ENCODE measurements around the gene ENOX1.

Gene ENOX1

DNA sequence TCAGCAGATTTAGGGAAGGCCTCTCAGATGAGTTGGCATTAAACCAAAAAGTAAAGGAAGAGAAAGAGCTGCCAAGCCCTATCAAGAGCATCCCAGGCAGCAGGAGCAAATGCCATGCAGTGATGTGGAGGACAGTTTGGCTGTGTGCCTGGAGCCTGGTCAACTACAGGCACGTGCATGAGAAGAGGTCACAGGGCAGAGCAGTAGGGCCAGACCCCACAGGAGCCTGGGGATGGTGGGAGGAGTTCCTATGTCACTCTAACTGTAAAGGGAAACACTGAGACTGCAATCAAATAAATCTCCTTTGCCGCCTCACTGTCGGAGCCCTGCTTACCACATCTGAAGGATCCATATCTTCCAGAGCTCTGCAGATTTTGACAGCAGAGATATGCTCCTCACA lies 240.5 kb downstream of the ENOX1 start:
- Histone ChIP-seq H3K27me3 (ENCODE audit: control insufficient read depth in 2 of 2, insufficient read depth in 2 of 2, low read length in 2 of 2) (no peaks in the 10 kb centered on the region), H3K4me1 (ENCODE audit: control insufficient read depth in 2 of 2, insufficient read depth in 2 of 2, low read length in 2 of 2) (no peaks in the 10 kb centered on the region), H3K9me3 (ENCODE audit: control insufficient read depth in 2 of 2, low read length in 2 of 2) (no peaks in the 10 kb centered on the region), H3K27ac (ENCODE audit: low read depth in 2 of 2, low read length in 2 of 2) (no peak overlapping the region), H3K4me3 (ENCODE audit: low read length in 2 of 2) (no peak overlapping the region), H3K9ac (ENCODE audit: low read depth in 1 of 2, low read length in 2 of 2) (no peak overlapping the region), H3K36me3 (ENCODE audit: control insufficient read depth in 2 of 2, insufficient read depth in 2 of 2, low read length in 2 of 2) (no peaks in the 10 kb centered on the region)

DNA sequence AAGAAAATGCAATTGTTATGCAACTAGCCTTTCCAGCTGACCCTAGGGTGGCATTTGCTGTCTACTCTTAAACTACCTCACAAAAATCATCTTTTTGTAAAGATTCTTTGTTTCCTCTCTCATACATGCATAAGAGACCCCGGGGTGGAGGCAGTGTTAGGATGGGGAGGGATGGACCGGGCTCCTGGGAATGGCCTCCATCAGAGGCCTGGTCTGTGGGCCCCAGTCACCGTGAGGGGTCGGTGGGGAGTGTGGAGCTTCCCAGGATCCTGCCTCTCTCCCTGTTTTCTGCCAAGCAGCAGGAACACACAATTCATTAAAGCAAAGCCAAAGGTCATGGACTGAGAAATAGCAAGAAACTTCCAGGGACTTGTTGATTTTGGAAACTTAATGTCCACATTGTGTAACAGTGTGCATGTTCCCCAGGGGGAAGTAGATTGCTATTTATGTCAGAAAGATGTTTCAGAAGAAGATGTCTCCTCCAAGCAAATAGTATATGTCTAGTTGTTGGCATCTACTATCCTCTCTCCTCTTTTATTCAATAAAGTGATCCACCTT lies 241.4 kb downstream of the ENOX1 start:
- Histone ChIP-seq H3K27ac (ENCODE audit: low read depth in 2 of 2, low read length in 2 of 2) (no peak overlapping the region), H3K9me3 (ENCODE audit: control insufficient read depth in 2 of 2, low read length in 2 of 2) (no peaks in the 10 kb centered on the region)

DNA sequence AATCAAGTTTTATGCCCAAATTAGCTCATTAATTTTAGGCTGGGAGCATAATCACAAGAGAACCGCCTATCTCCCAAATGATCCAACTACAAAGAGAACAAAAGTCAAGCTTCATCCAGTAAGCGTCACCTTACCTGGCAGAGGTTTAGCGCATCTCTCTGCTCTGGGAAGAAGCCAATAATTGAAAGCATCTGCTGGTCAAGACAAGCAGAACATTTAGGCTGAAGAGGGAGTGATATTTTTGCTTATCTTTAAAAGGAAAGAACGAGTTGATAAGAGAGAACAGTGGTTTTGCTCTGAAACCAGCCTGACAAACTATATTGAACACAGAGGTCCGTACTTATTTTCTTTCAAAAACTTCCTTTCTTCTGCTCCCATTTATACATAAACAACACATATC lies 242.1 kb downstream of the ENOX1 start:
- Histone ChIP-seq H3K27ac (ENCODE audit: low read depth in 2 of 2, low read length in 2 of 2) (no peak overlapping the region), H3K9ac (ENCODE audit: low read depth in 1 of 2, low read length in 2 of 2) (no peak overlapping the region), H3K4me1 (ENCODE audit: control insufficient read depth in 2 of 2, insufficient read depth in 2 of 2, low read length in 2 of 2) (no peaks in the 10 kb centered on the region), H3K36me3 (ENCODE audit: control insufficient read depth in 2 of 2, insufficient read depth in 2 of 2, low read length in 2 of 2) (no peaks in the 10 kb centered on the region), H3K4me3 (ENCODE audit: low read length in 2 of 2) (no peak overlapping the region), H3K27me3 (ENCODE audit: control insufficient read depth in 2 of 2, insufficient read depth in 2 of 2, low read length in 2 of 2) (no peaks in the 10 kb centered on the region), H3K9me3 (ENCODE audit: control insufficient read depth in 2 of 2, low read length in 2 of 2) (no peaks in the 10 kb centered on the region)

More for the DNA sequence above, 241.4 kb downstream of the ENOX1 start:
- H3K4me3 ChIP-seq (ENCODE audit: low read length in 2 of 2), result no peak overlapping the region
- no peaks in the 10 kb centered on the region for H3K36me3 ChIP-seq (ENCODE audit: control insufficient read depth in 2 of 2, insufficient read depth in 2 of 2, low read length in 2 of 2)
- no peaks in the 10 kb centered on the region for H3K27me3 ChIP-seq (ENCODE audit: control insufficient read depth in 2 of 2, insufficient read depth in 2 of 2, low read length in 2 of 2)
- H3K9ac ChIP-seq (ENCODE audit: low read depth in 1 of 2, low read length in 2 of 2), result no peak overlapping the region
- H3K4me1 ChIP-seq (ENCODE audit: control insufficient read depth in 2 of 2, insufficient read depth in 2 of 2, low read length in 2 of 2), result no peaks in the 10 kb centered on the region

DNA sequence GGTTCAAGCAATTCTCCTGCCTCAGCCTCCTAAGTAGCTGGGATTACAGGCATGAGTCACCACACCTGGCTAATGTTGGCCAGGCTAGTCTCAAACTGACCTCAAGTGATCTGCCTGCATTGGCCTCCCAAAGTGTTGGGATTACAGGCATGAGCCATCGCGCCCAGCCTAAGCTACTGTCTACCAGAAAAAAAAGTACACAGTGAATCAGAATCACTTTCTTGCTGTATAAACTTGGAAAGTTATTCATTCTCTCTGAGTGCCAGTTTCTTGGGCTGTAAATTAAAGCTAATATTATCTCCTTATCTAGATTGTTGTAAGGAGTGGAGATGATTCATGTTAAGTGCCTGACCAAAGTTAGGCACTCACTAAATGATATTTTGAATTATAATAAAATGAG lies 242.8 kb downstream of the ENOX1 start:
- H3K9ac ChIP-seq (ENCODE audit: low read depth in 1 of 2, low read length in 2 of 2), result no peak overlapping the region
- H3K9me3 ChIP-seq (ENCODE audit: control insufficient read depth in 2 of 2, low read length in 2 of 2), result no peaks in the 10 kb centered on the region
- H3K27ac ChIP-seq (ENCODE audit: low read depth in 2 of 2, low read length in 2 of 2), result no peak overlapping the region
- no peak overlapping the region for H3K4me3 ChIP-seq (ENCODE audit: low read length in 2 of 2)
- H3K4me1 ChIP-seq (ENCODE audit: control insufficient read depth in 2 of 2, insufficient read depth in 2 of 2, low read length in 2 of 2), result no peaks in the 10 kb centered on the region
- H3K36me3 ChIP-seq (ENCODE audit: control insufficient read depth in 2 of 2, insufficient read depth in 2 of 2, low read length in 2 of 2), result no peaks in the 10 kb centered on the region
- H3K27me3 ChIP-seq (ENCODE audit: control insufficient read depth in 2 of 2, insufficient read depth in 2 of 2, low read length in 2 of 2), result no peaks in the 10 kb centered on the region

DNA sequence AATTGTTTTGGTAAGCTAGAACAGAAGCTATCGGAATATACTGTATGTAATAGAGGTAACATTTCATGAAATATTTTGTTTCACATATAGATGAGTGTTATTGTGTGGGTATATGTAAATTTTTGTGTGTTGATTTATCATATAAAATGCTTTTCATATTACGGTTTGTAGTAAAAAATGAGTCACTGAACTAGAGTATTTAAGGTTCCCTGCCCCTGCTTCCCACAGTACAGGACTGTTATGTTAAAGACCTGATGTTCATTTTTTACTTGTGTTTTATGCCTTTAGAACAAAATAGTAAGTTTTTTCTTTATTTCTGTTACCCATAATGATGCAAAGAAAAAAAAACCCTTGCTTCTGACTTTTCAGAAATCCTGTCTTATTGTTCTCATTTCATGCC lies 243.4 kb downstream of the ENOX1 start:
- Histone ChIP-seq H3K36me3 (ENCODE audit: control insufficient read depth in 2 of 2, insufficient read depth in 2 of 2, low read length in 2 of 2) (no peaks in the 10 kb centered on the region), H3K4me1 (ENCODE audit: control insufficient read depth in 2 of 2, insufficient read depth in 2 of 2, low read length in 2 of 2) (no peaks in the 10 kb centered on the region), H3K9ac (ENCODE audit: low read depth in 1 of 2, low read length in 2 of 2) (no peak overlapping the region), H3K9me3 (ENCODE audit: control insufficient read depth in 2 of 2, low read length in 2 of 2) (no peaks in the 10 kb centered on the region), H3K4me3 (ENCODE audit: low read length in 2 of 2) (no peak overlapping the region), H3K27me3 (ENCODE audit: control insufficient read depth in 2 of 2, insufficient read depth in 2 of 2, low read length in 2 of 2) (no peaks in the 10 kb centered on the region), H3K27ac (ENCODE audit: low read depth in 2 of 2, low read length in 2 of 2) (no peak overlapping the region)

DNA sequence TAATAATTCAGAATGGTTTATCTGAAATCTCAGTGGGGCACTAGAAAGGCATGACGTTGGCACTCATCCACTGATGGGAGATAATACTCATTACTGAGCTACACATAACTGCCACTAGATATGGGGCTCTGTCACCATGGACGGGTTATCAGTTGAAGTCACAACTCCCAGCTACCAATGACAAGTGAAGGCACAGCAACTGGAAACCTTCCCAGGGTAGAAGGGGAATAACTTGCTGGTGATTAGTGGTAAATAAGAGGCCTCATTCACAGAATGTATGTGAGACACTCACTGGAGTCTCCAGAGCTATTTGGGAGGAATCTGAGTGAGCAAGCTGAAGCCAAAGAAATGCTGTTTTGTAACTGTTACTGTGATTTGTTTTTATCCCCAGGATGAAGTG lies 249.6 kb downstream of the ENOX1 start:
- Histone ChIP-seq H3K36me3 (ENCODE audit: control insufficient read depth in 2 of 2, insufficient read depth in 2 of 2, low read length in 2 of 2) (no peaks in the 10 kb centered on the region), H3K27ac (ENCODE audit: low read depth in 2 of 2, low read length in 2 of 2) (no peak overlapping the region), H3K27me3 (ENCODE audit: control insufficient read depth in 2 of 2, insufficient read depth in 2 of 2, low read length in 2 of 2) (no peaks in the 10 kb centered on the region), H3K4me3 (ENCODE audit: low read length in 2 of 2) (no peak overlapping the region), H3K4me1 (ENCODE audit: control insufficient read depth in 2 of 2, insufficient read depth in 2 of 2, low read length in 2 of 2) (no peaks in the 10 kb centered on the region), H3K9ac (ENCODE audit: low read depth in 1 of 2, low read length in 2 of 2) (no peak overlapping the region), H3K9me3 (ENCODE audit: control insufficient read depth in 2 of 2, low read length in 2 of 2) (no peaks in the 10 kb centered on the region)

DNA sequence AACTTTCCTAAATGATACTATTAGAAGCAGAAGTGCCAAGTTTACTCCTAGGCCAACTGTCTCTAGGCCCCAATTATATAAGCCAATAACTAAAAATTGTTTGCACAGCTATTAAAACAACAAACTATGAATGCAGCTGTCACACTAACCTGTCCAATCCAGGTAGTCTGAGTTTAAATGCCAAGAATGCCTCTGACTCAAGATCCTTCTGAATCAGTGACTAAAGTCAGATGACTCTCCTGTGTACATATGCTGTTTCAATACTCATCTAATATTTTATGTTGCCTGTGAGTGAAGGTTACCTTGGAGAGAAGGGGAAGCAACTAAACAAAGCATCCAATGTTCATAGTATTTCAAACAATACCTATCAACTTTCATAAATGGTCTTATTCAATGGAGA lies 257.0 kb downstream of the ENOX1 start:
- no peaks in the 10 kb centered on the region for H3K9me3 ChIP-seq (ENCODE audit: control insufficient read depth in 2 of 2, low read length in 2 of 2)
- no peak overlapping the region for H3K4me3 ChIP-seq (ENCODE audit: low read length in 2 of 2)
- H3K27me3 ChIP-seq (ENCODE audit: control insufficient read depth in 2 of 2, insufficient read depth in 2 of 2, low read length in 2 of 2), result no peaks in the 10 kb centered on the region
- H3K27ac ChIP-seq (ENCODE audit: low read depth in 2 of 2, low read length in 2 of 2), result no peak overlapping the region
- no peaks in the 10 kb centered on the region for H3K4me1 ChIP-seq (ENCODE audit: control insufficient read depth in 2 of 2, insufficient read depth in 2 of 2, low read length in 2 of 2)
- no peak overlapping the region for H3K9ac ChIP-seq (ENCODE audit: low read depth in 1 of 2, low read length in 2 of 2)
- no peaks in the 10 kb centered on the region for H3K36me3 ChIP-seq (ENCODE audit: control insufficient read depth in 2 of 2, insufficient read depth in 2 of 2, low read length in 2 of 2)

DNA sequence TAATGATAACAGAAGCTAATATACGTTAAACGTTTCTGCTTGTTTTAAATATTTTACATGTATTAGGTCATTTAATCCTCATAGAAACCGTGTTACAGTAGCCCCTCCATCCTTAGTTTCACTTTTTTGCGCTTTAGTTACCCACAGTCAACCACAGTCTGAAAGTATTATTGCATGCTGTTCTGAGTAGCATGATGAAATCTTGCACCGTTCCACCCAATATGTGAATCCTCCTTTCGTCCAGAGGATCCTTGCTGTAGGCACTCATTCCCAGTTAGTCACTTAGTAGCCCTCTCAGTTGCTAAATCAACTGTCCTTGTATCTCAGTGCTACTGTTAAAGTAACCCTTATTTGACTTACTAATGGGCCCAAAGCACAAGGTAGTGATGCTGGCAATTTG lies 257.8 kb downstream of the ENOX1 start:
- Histone ChIP-seq H3K27ac (ENCODE audit: low read depth in 2 of 2, low read length in 2 of 2) (no peak overlapping the region), H3K9me3 (ENCODE audit: control insufficient read depth in 2 of 2, low read length in 2 of 2) (no peaks in the 10 kb centered on the region), H3K4me1 (ENCODE audit: control insufficient read depth in 2 of 2, insufficient read depth in 2 of 2, low read length in 2 of 2) (no peaks in the 10 kb centered on the region), H3K36me3 (ENCODE audit: control insufficient read depth in 2 of 2, insufficient read depth in 2 of 2, low read length in 2 of 2) (no peaks in the 10 kb centered on the region), H3K9ac (ENCODE audit: low read depth in 1 of 2, low read length in 2 of 2) (no peak overlapping the region), H3K4me3 (ENCODE audit: low read length in 2 of 2) (no peak overlapping the region), H3K27me3 (ENCODE audit: control insufficient read depth in 2 of 2, insufficient read depth in 2 of 2, low read length in 2 of 2) (no peaks in the 10 kb centered on the region)

DNA sequence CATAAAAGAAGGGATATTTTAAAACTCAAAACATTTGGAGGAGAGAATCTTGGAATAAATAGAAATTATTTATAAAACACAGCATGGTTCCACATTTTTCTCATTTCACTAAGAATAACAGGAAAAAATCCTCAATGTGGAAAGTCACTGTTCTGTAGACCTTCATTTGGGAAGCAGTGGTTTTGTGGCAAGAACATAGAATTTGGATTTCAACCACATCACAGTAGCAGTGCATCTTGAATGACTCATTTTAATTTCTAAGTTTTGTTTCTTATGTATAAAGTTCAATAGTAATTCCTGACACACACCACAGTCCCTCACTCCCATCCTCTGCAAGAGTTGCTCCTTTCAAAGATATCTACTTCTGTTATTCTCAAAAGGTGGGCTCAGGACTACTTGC lies 264.0 kb downstream of the ENOX1 start:
- Histone ChIP-seq H3K4me3 (ENCODE audit: low read length in 2 of 2) (no peak overlapping the region), H3K9me3 (ENCODE audit: control insufficient read depth in 2 of 2, low read length in 2 of 2) (no peaks in the 10 kb centered on the region), H3K27ac (ENCODE audit: low read depth in 2 of 2, low read length in 2 of 2) (no peak overlapping the region), H3K36me3 (ENCODE audit: control insufficient read depth in 2 of 2, insufficient read depth in 2 of 2, low read length in 2 of 2) (no peaks in the 10 kb centered on the region), H3K4me1 (ENCODE audit: control insufficient read depth in 2 of 2, insufficient read depth in 2 of 2, low read length in 2 of 2) (no peaks in the 10 kb centered on the region), H3K9ac (ENCODE audit: low read depth in 1 of 2, low read length in 2 of 2) (no peak overlapping the region), H3K27me3 (ENCODE audit: control insufficient read depth in 2 of 2, insufficient read depth in 2 of 2, low read length in 2 of 2) (no peaks in the 10 kb centered on the region)

DNA sequence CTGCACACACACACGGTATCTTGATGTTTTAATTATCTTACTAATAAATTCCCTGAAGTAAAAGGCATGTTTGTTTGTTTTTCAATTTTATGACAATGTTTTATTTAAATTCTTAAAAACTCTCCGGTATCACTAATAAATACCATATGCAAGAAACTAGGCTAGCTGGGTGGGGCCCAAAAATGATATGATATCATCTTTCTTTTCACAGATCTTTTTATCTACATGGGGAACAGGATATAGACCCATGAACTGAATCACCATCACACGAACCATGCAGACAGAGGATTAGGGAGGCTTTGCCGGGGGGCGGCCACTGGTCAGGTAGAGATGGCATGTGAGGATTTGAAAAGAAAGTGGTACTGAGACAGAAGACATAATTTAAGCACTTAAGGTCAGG lies 266.4 kb downstream of the ENOX1 start:
- Histone ChIP-seq H3K4me1 (ENCODE audit: control insufficient read depth in 2 of 2, insufficient read depth in 2 of 2, low read length in 2 of 2) (no peaks in the 10 kb centered on the region), H3K4me3 (ENCODE audit: low read length in 2 of 2) (no peak overlapping the region), H3K9ac (ENCODE audit: low read depth in 1 of 2, low read length in 2 of 2) (no peak overlapping the region), H3K27me3 (ENCODE audit: control insufficient read depth in 2 of 2, insufficient read depth in 2 of 2, low read length in 2 of 2) (no peaks in the 10 kb centered on the region), H3K27ac (ENCODE audit: low read depth in 2 of 2, low read length in 2 of 2) (no peak overlapping the region), H3K9me3 (ENCODE audit: control insufficient read depth in 2 of 2, low read length in 2 of 2) (no peaks in the 10 kb centered on the region), H3K36me3 (ENCODE audit: control insufficient read depth in 2 of 2, insufficient read depth in 2 of 2, low read length in 2 of 2) (no peaks in the 10 kb centered on the region)

DNA sequence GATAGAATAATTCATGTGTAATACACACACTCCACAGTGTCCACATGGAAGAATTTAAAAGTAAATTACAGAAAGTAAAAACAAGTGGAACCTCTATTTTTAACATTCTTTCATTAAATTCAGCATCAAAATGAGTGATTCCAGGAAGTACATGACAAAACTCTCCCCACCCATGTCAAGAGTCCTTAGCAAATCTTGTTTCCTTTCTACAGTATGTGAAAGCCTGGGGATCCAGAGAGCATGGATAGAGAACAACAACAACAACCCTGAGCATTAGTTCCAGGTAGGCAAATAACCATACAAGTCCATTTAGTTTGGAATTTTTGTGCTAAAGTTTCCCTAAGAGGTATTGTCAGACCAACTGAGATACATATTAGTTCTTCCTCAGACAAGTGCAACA lies 267.9 kb downstream of the ENOX1 start:
- Histone ChIP-seq H3K4me1 (ENCODE audit: control insufficient read depth in 2 of 2, insufficient read depth in 2 of 2, low read length in 2 of 2) (no peaks in the 10 kb centered on the region), H3K4me3 (ENCODE audit: low read length in 2 of 2) (no peak overlapping the region), H3K36me3 (ENCODE audit: control insufficient read depth in 2 of 2, insufficient read depth in 2 of 2, low read length in 2 of 2) (no peaks in the 10 kb centered on the region), H3K27me3 (ENCODE audit: control insufficient read depth in 2 of 2, insufficient read depth in 2 of 2, low read length in 2 of 2) (no peaks in the 10 kb centered on the region), H3K27ac (ENCODE audit: low read depth in 2 of 2, low read length in 2 of 2) (no peak overlapping the region), H3K9ac (ENCODE audit: low read depth in 1 of 2, low read length in 2 of 2) (no peak overlapping the region), H3K9me3 (ENCODE audit: control insufficient read depth in 2 of 2, low read length in 2 of 2) (no peaks in the 10 kb centered on the region)

Measured in mucosa of rectum (tissue), 2 donors.